GM19099 (cell line): ENCODE results near the gene ACTN2.

ENCODE experiments used
- POLR2A ChIP-seq: IDR thresholded peaks from 3 replicates; pipeline ENCODE4 v1.6.1; 2011; ENCODE audit warnings: low read depth; ENCODE audit not compliant: insufficient read length; ENCODE audit errors: extremely low read depth

The ACTN2 gene

DNA sequence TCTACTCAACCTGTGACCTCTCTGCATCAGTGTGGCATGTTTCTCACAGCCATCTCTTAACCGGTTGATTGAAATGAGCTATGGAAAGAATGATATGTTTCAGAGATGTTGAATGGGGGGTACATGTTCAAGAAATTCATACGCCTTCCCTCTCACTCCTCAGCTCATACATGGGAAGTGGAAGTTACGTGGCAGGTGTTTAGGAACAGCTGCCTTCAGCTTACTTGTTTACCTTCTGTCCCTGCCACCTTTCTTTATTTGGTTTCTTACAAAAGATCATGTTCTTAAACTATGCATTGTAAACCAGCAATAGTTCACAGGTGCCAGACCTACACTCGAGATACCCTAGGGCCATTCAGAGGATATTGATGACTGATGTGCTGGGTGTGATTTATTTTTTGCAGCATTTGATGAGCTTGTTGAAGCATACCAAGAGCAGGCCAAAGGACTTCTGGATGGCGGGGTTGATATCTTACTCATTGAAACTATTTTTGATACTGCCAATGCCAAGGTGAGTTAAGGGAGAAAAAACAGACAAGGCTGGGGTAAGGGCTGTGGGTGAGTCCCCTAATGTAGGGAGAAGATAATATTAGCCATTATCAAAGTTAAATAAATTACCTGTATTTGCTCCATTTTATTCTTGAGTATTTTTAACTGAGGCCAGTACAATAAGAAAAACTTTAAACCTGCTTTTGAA lies 126.2 kb downstream of the ACTN2 start:
- TF ChIP-seq POLR2A = no peak
